GM13977 (cell line): ENCODE data around the gene MPDZ.

ENCODE experiments used
- DNase-seq: peaks from one replicate; pipeline ENCODE4 v3.0.0; 2012; ENCODE audit warnings: low spot score
- CTCF ChIP-seq: IDR thresholded peaks from 2 replicates; pipeline ENCODE4 v1.5.1; 2012; ENCODE audit warnings: mild to moderate bottlenecking, control low read depth; ENCODE audit not compliant: insufficient read depth; ENCODE audit errors: extremely low read depth, missing control alignments
- in situ Hi-C: fragments of 300-500 bp; cut with MboI; formaldehyde crosslinking; loops from one replicate; pipeline ENCODE4 v1.12.0; 2022; ENCODE audit warnings: low sequenced_read_pairs, low pct_unique_long_range_greater_than_20kb, mixed read lengths, inconsistent platforms; ENCODE audit not compliant: unreplicated experiment

The MPDZ gene

GRCh38 chr9:13174906-13175639 is 104.4 kb downstream of the MPDZ start:
- no peak for DNase-seq
- TF ChIP-seq CTCF, result no peak
- in situ Hi-C loops, result no loop called here

GRCh38 chr9:13173553-13173952 is 105.9 kb downstream of the MPDZ start:
- TF ChIP-seq CTCF, result no peak
- in situ Hi-C loops, result no loop called here
- DNase-seq, result no peak

GRCh38 chr9:13171261-13171660 is 108.2 kb downstream of the MPDZ start:
- in situ Hi-C loops, result no loop called here
- TF ChIP-seq CTCF, result no peak
- no peak for DNase-seq

- in situ Hi-C loops, result no loop called here
- no peak for TF ChIP-seq CTCF
- no peak for DNase-seq
Measured at GRCh38 chr9:13166996-13167395, 112.5 kb downstream of the MPDZ start.

GRCh38 chr9:13165956-13166355 is 113.5 kb downstream of the MPDZ start:
- DNase-seq, result no peak
- in situ Hi-C loops, result no loop called here
- no peak for TF ChIP-seq CTCF

GRCh38 chr9:13165236-13165945 is 114.1 kb downstream of the MPDZ start:
- in situ Hi-C loops, result no loop called here
- no peak for TF ChIP-seq CTCF
- no peak for DNase-seq
